Heart left ventricle (tissue), 13 donors: ENCODE results near the gene NUDT16.

ENCODE experiments used
- CTCF ChIP-seq, 12 donors: fragments of 200-600 bp; sonication (generic) in 4 of 12; IDR thresholded peaks; one replicate each; pipeline versions ENCODE4 v1.5.0 to v1.8.0; 2018 to 2022; ENCODE audit warnings: antibody characterized with exemption in 12 of 12, mild to moderate bottlenecking in 5 of 12
- POLR2A ChIP-seq, 2 donors: fragments of 450-650 bp; IDR thresholded peaks; one replicate each; pipeline ENCODE4 v1.6.1; 2017; ENCODE audit warnings: antibody characterized with exemption in 2 of 2, mild to moderate bottlenecking in 2 of 2, moderate library complexity in 2 of 2
- donor health status: ischemic (EF 13 %, LVEDD 7.1; RV severe dilation, severe dysfunction).
- donor health status: DM: no; HTN: yes; CAD: no.
- donor health status: DM: no; HTN: no; CAD: no.
- donor health status: ischemic (EF 25% LVEDD 6.9; RV normal size, moderate dysfunction).
- donor health status: ischemic (EF 25% LVEDD 5.7; RV mildly dilated, moderate dysfunction).
- donor health status: ischemic (EF 35%, LVEDD 5.7; RV mildly dilated, moderate dysfunction).
- donor health status: nonischemic (EF 11% LVEDD 7.7; RV severe dilation, severe dysfunction).
- donor health status: DM: yes; HTN: yes; CAD: no.
- donor health status: PGD.
- donor health status: ischemic (EF 29% LVEDD 5.4; RV normal size, mild dysfunction).
- donor health status: nonischemic (EF 23%, LVEDD 6.1; RV moderate dilation, normal function).

GRCh38 chr3:131356006-131356595 is 25.5 kb upstream of the NUDT16 start:
- no peak for TF ChIP-seq CTCF (IDR thresholded peaks at IDR 0.05)
- TF ChIP-seq POLR2A (IDR thresholded peaks at IDR 0.05) = no peak
